ENCODE data around the gene MYZAP. TPM values are rescaled to one million over a fixed set of nuclear protein-coding genes. Genes with fewer than 3 reads are reported as not detected.

The MYZAP gene
- total RNA-seq, 1 donor = under 0.01 TPM

GRCh38 chr15:57549935-57550334 is 41.8 kb upstream of the MYZAP start:
- Histone ChIP-seq H3K9me3 (ENCODE audit: low read depth, low read length) (no peaks in the 10 kb centered on the region), H3K79me2 (ENCODE audit: insufficient read depth, low read length) (no peaks in the 10 kb centered on the region), H3K4me1 (ENCODE audit: insufficient read depth, low read length) (peaks cover 16% of the 10 kb centered on the region), H3K4me3 (ENCODE audit: insufficient read depth, low read length) (no peak overlapping the region), H2AFZ (ENCODE audit: low read length) (no peak overlapping the region), H3K36me3 (ENCODE audit: insufficient read depth, low read length) (no peaks in the 10 kb centered on the region), H3K27me3 (ENCODE audit: insufficient read depth, low read length) (peaks cover 11% of the 10 kb centered on the region), H3K4me2 (ENCODE audit: insufficient read depth, low read length) (no peak overlapping the region), H4K20me1 (ENCODE audit: insufficient read depth, low read length) (no peaks in the 10 kb centered on the region), H3K27ac (ENCODE audit: low read depth, low read length) (no peak overlapping the region)
- no peak for DNase-seq (ENCODE audit: insufficient read length, low spot score, missing footprints)
- TF ChIP-seq CTCF (IDR thresholded peaks at IDR 0.05; ENCODE audit: extremely low read depth, low read depth, low read length) = no peak

- peak; percentile 52 for DNase-seq (ENCODE audit: insufficient read length, low spot score, missing footprints)
- H3K79me2 ChIP-seq (ENCODE audit: insufficient read depth, low read length) = no peaks in the 10 kb centered on the region
- no peaks in the 10 kb centered on the region for H4K20me1 ChIP-seq (ENCODE audit: insufficient read depth, low read length)
- H3K36me3 ChIP-seq (ENCODE audit: insufficient read depth, low read length) = no peaks in the 10 kb centered on the region
- H3K9me3 ChIP-seq (ENCODE audit: low read depth, low read length) = no peaks in the 10 kb centered on the region
- H3K27me3 ChIP-seq (ENCODE audit: insufficient read depth, low read length) = peaks cover 4% of the 10 kb centered on the region
- H3K27ac ChIP-seq (ENCODE audit: low read depth, low read length) = no peak overlapping the region
- no peak overlapping the region for H3K4me2 ChIP-seq (ENCODE audit: insufficient read depth, low read length)
- H3K4me1 ChIP-seq (ENCODE audit: insufficient read depth, low read length) = peaks cover 16% of the 10 kb centered on the region
- no peak for TF ChIP-seq CTCF (IDR thresholded peaks at IDR 0.05; ENCODE audit: extremely low read depth, low read depth, low read length)
- no peak overlapping the region for H2AFZ ChIP-seq (ENCODE audit: low read length)
- no peak overlapping the region for H3K4me3 ChIP-seq (ENCODE audit: insufficient read depth, low read length)
These were observed 41.1 kb upstream of the MYZAP start for GRCh38 chr15:57550640-57551039.

- no peak for TF ChIP-seq CTCF (IDR thresholded peaks at IDR 0.05; ENCODE audit: extremely low read depth, low read depth, low read length)
- Histone ChIP-seq H3K4me2 (ENCODE audit: insufficient read depth, low read length) (peak overlapping the region; percentile 57), H3K27me3 (ENCODE audit: insufficient read depth, low read length) (no peaks in the 10 kb centered on the region), H3K27ac (ENCODE audit: low read depth, low read length) (peak overlapping the region; percentile 43), H2AFZ (ENCODE audit: low read length) (peak overlapping the region; percentile 33), H3K9me3 (ENCODE audit: low read depth, low read length) (no peaks in the 10 kb centered on the region), H3K4me1 (ENCODE audit: insufficient read depth, low read length) (peaks cover 16% of the 10 kb centered on the region), H3K36me3 (ENCODE audit: insufficient read depth, low read length) (no peaks in the 10 kb centered on the region), H4K20me1 (ENCODE audit: insufficient read depth, low read length) (no peaks in the 10 kb centered on the region), H3K79me2 (ENCODE audit: insufficient read depth, low read length) (no peaks in the 10 kb centered on the region), H3K4me3 (ENCODE audit: insufficient read depth, low read length) (no peak overlapping the region)
- peak; percentile 91 for DNase-seq (ENCODE audit: insufficient read length, low spot score, missing footprints)
These were observed 39.7 kb upstream of the MYZAP start for GRCh38 chr15:57551715-57552677.

GRCh38 chr15:57552678-57553334 is 38.9 kb upstream of the MYZAP start:
- H3K4me3 ChIP-seq (ENCODE audit: insufficient read depth, low read length) = no peak overlapping the region
- H3K4me2 ChIP-seq (ENCODE audit: insufficient read depth, low read length) = no peak overlapping the region
- no peaks in the 10 kb centered on the region for H3K27me3 ChIP-seq (ENCODE audit: insufficient read depth, low read length)
- no peaks in the 10 kb centered on the region for H4K20me1 ChIP-seq (ENCODE audit: insufficient read depth, low read length)
- DNase-seq (ENCODE audit: insufficient read length, low spot score, missing footprints) = peak; percentile 27
- no peaks in the 10 kb centered on the region for H3K36me3 ChIP-seq (ENCODE audit: insufficient read depth, low read length)
- H3K27ac ChIP-seq (ENCODE audit: low read depth, low read length) = no peak overlapping the region
- TF ChIP-seq CTCF (IDR thresholded peaks at IDR 0.05; ENCODE audit: extremely low read depth, low read depth, low read length) = no peak
- no peak overlapping the region for H2AFZ ChIP-seq (ENCODE audit: low read length)
- no peaks in the 10 kb centered on the region for H3K79me2 ChIP-seq (ENCODE audit: insufficient read depth, low read length)
- no peaks in the 10 kb centered on the region for H3K9me3 ChIP-seq (ENCODE audit: low read depth, low read length)
- peaks cover 16% of the 10 kb centered on the region for H3K4me1 ChIP-seq (ENCODE audit: insufficient read depth, low read length)

All from osteoblast (primary cell).